Liver (tissue), 3 donors: Measurements from ENCODE around the gene GRIP2.

Experiments
- ATF3 ChIP-seq: IDR thresholded peaks from 2 replicates; pipeline ENCODE4 v1.6.1; 2016; ENCODE audit warnings: antibody characterized with exemption
- CTCF ChIP-seq: fragments of 150-350 bp; IDR thresholded peaks from 2 replicates; pipeline ENCODE4 v1.5.1; 2017; ENCODE audit warnings: improper control_type of control experiment, low read depth, low read length; ENCODE audit not compliant: missing input control
- GABPA ChIP-seq, 2 donors: IDR thresholded peaks in 1 of 2; conservative IDR thresholded peaks in 1 of 2; 2 replicates each; pipeline ENCODE4 v1.6.1; 2016; ENCODE audit warnings: antibody characterized with exemption in 2 of 2, mild to moderate bottlenecking in 1 of 2, moderate library complexity in 1 of 2
- TAF1 ChIP-seq: conservative IDR thresholded peaks from 2 replicates; pipeline ENCODE4 v1.6.1; 2016; ENCODE audit warnings: antibody characterized with exemption, mild to moderate bottlenecking
- donor health status: healthy.
- donor health status: healthy.

GRCh38 chr3:14440168-14440518 is 100.0 kb downstream of the GRIP2 start:
- TF ChIP-seq CTCF (no peak), ATF3 (no peak), GABPA (IDR thresholded peaks at IDR 0.05 in 1 of 2, conservative IDR thresholded peaks at IDR 0.05 in 1 of 2) (no peak), TAF1 (no peak)
